PC-9 (cell line): ENCODE data around the gene ACTL8.
A peak's percentile ranks its signal among the peaks of the same experiment; 100 is the strongest.

Source experiments
- EZH2 ChIP-seq: fragments of 200-600 bp; sonication (generic); IDR thresholded peaks from 2 replicates; pipeline ENCODE4 v1.8.0; 2017; ENCODE audit warnings: antibody characterized with exemption, low read depth
- TF ChIP-seq, protein P1 (sequence below): fragments of 200-600 bp; sonication (generic); conservative IDR thresholded peaks from 2 replicates; pipeline ENCODE4 v1.6.1; 2017; ENCODE audit warnings: mixed run types, antibody characterized with exemption, mild to moderate bottlenecking, moderate library complexity

DNA sequence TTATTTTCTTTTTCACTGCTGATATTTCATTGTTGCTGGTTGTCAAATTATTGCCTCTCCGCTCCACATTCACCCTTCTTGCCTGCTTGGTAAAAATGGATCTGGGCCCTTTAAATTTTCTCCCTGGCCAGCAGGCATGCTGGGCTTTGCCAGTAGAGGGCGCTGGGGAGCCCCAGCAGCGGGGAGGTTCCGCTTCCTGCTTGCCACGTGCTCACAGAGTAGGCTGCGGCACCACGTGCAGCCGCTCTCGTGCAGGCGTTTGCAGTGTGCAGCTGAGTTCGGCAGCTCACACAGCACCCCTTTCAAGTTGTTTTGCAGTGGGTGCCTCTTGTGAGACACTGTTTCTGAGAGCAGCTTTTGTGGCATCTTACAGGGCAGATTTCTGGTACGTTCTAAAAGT lies at the start of gene ACTL8:
- TF ChIP-seq, protein P1, sequence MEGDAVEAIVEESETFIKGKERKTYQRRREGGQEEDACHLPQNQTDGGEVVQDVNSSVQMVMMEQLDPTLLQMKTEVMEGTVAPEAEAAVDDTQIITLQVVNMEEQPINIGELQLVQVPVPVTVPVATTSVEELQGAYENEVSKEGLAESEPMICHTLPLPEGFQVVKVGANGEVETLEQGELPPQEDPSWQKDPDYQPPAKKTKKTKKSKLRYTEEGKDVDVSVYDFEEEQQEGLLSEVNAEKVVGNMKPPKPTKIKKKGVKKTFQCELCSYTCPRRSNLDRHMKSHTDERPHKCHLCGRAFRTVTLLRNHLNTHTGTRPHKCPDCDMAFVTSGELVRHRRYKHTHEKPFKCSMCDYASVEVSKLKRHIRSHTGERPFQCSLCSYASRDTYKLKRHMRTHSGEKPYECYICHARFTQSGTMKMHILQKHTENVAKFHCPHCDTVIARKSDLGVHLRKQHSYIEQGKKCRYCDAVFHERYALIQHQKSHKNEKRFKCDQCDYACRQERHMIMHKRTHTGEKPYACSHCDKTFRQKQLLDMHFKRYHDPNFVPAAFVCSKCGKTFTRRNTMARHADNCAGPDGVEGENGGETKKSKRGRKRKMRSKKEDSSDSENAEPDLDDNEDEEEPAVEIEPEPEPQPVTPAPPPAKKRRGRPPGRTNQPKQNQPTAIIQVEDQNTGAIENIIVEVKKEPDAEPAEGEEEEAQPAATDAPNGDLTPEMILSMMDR = peak; percentile 56
- no peak for TF ChIP-seq EZH2
